ENCODE results near the gene FAM241B. TPM values are rescaled to one million over a fixed set of nuclear protein-coding genes. Genes with fewer than 3 reads are reported as not detected.

Gene FAM241B
- total RNA-seq, 1 donor: not detected

GRCh38 chr10:69647819-69648218, 17.8 kb downstream of the FAM241B start:
- no peak overlapping the region for H3K4me3 ChIP-seq (ENCODE audit: low read depth, low read length)
- no peak for DNase-seq (ENCODE audit: low read depth)
- no peak for TF ChIP-seq CTCF (IDR thresholded peaks at IDR 0.05; ENCODE audit: insufficient read depth, low read depth, low read length)

GRCh38 chr10:69648461-69648860, 18.4 kb downstream of the FAM241B start:
- DNase-seq (ENCODE audit: low read depth): no peak
- no peak overlapping the region for H3K4me3 ChIP-seq (ENCODE audit: low read depth, low read length)
- TF ChIP-seq CTCF (IDR thresholded peaks at IDR 0.05; ENCODE audit: insufficient read depth, low read depth, low read length): no peak

- TF ChIP-seq CTCF (IDR thresholded peaks at IDR 0.05; ENCODE audit: insufficient read depth, low read depth, low read length): peak; percentile 3
- H3K4me3 ChIP-seq (ENCODE audit: low read depth, low read length): no peak overlapping the region
- DNase-seq (ENCODE audit: low read depth): no peak
Observed at GRCh38 chr10:69649786-69650550, 19.9 kb downstream of the FAM241B start.

- no peak overlapping the region for H3K4me3 ChIP-seq (ENCODE audit: low read depth, low read length)
- no peak for TF ChIP-seq CTCF (IDR thresholded peaks at IDR 0.05; ENCODE audit: insufficient read depth, low read depth, low read length)
- no peak for DNase-seq (ENCODE audit: low read depth)
Observed at GRCh38 chr10:69650589-69651261, 20.7 kb downstream of the FAM241B start.

- DNase-seq (ENCODE audit: low read depth): no peak
- no peak for TF ChIP-seq CTCF (IDR thresholded peaks at IDR 0.05; ENCODE audit: insufficient read depth, low read depth, low read length)
- H3K4me3 ChIP-seq (ENCODE audit: low read depth, low read length): no peak overlapping the region
Observed at GRCh38 chr10:69651362-69651761, 21.3 kb downstream of the FAM241B start.

GRCh38 chr10:69652111-69652856, 22.2 kb downstream of the FAM241B start:
- no peak for TF ChIP-seq CTCF (IDR thresholded peaks at IDR 0.05; ENCODE audit: insufficient read depth, low read depth, low read length)
- H3K4me3 ChIP-seq (ENCODE audit: low read depth, low read length): no peak overlapping the region
- no peak for DNase-seq (ENCODE audit: low read depth)
